HCT116 (cell line): ENCODE measurements around the gene BFSP1. TPM values are rescaled to one million over a fixed set of nuclear protein-coding genes. Genes with fewer than 3 reads are reported as not detected.
A peak's percentile ranks its signal among the peaks of the same experiment; 100 is the strongest.

ENCODE experiments used
- ATAC-seq: fragments of 200-7000 bp; cut with Tn5 transposase; 2 replicates; pipeline ENCODE4 v1.9.1; 2020; ENCODE audit warnings: mild to moderate bottlenecking, moderate library complexity
- BruUV-seq: library from RNA; stranded (reverse); fragments of 400-500 nt; replicated peaks from 2 replicates; lab custom pipeline; 2021; lab: Mats Ljungman, UMichigan
- CTCF ChIA-PET: fragments of 300-600 bp; sonication (Branson Sonifier 250); formaldehyde crosslinking; loops from one replicate; lab custom pipeline; 2021; ENCODE audit warnings: antibody characterized with exemption; lab: Charles Lee
- POLR2A ChIA-PET: fragments of 300-600, 350-600 bp; sonication (Branson Sonifier 250); formaldehyde crosslinking; loops from one replicate; lab custom pipeline; 2021; ENCODE audit warnings: antibody characterized with exemption; lab: Charles Lee
- RAD21 ChIA-PET, 2 experiments: fragments of 300-600 bp; sonication (Branson Sonifier 250); formaldehyde crosslinking; loops; one replicate each; lab custom pipeline; 2023; ENCODE audit warnings: low total read pairs in 2 of 2; ENCODE audit not compliant: uncharacterized antibody in 2 of 2, unreplicated experiment in 2 of 2, low non-redundant PET in 1 of 2; lab: Charles Lee
- DNase-seq: peaks from one replicate; pipeline ENCODE4 v3.0.0-alpha.2; 2010; ENCODE audit warnings: low read depth, low spot score
- H2AFZ ChIP-seq: fragments of 200-600 bp; shearing (Covaris generic), sonication (generic); 2 replicates; pipeline ENCODE4 v1.6.1; 2017; ENCODE audit warnings: low read depth, mixed run types, mixed read lengths, antibody characterized with exemption, low read length; ENCODE audit not compliant: poor library complexity, severe bottlenecking
- H3K27ac ChIP-seq: 2 replicates; pipeline ENCODE4 v1.5.1; 2012; ENCODE audit warnings: low read depth, low read length
- H3K27me3 ChIP-seq: fragments of 200-600 bp; sonication (generic); 2 replicates; pipeline ENCODE4 v1.6.1; 2016; ENCODE audit warnings: mixed run types, low read length, mixed read lengths; ENCODE audit not compliant: insufficient read depth
- H3K36me3 ChIP-seq, 2 experiments: fragments of 200-500 bp in 1 of 2; fragments of 200-600 bp in 1 of 2; sonication (Bioruptor generic) in 1 of 2; sonication (generic) in 1 of 2; 2 replicates each; pipeline versions ENCODE4 v1.5.1 to v1.6.1; 2014 to 2016; ENCODE audit warnings: low read length in 2 of 2, inconsistent platforms in 1 of 2, mixed read lengths in 1 of 2, mixed run types in 1 of 2; ENCODE audit not compliant: insufficient read depth in 2 of 2, control insufficient read depth in 1 of 2
- H3K4me1 ChIP-seq, 2 experiments: fragments of 200-600 bp in 1 of 2; sonication (generic) in 1 of 2; 2 replicates each; pipeline versions ENCODE4 v1.5.1 to v1.6.1; 2012 to 2017; ENCODE audit warnings: low read length in 2 of 2, inconsistent platforms in 1 of 2, mild to moderate bottlenecking in 1 of 2, mixed read lengths in 1 of 2, mixed run types in 1 of 2, moderate library complexity in 1 of 2; ENCODE audit not compliant: insufficient read depth in 2 of 2, control insufficient read depth in 1 of 2
- H3K4me2 ChIP-seq: fragments of 200-600 bp; sonication (generic); 2 replicates; pipeline ENCODE4 v1.6.1; 2017; ENCODE audit warnings: mixed run types, low read length, mixed read lengths
- H3K4me3 ChIP-seq, 2 experiments: fragments of 200-600 bp in 1 of 2; sonication (generic) in 1 of 2; replicated peaks in 1 of 2; 2 replicates each; pipeline ENCODE4 v1.5.1; 2011 to 2016; ENCODE audit warnings: low read length in 2 of 2, control low read depth in 1 of 2, low read depth in 1 of 2, mild to moderate bottlenecking in 1 of 2, mixed read lengths in 1 of 2, mixed run types in 1 of 2
- H3K79me2 ChIP-seq: fragments of 200-600 bp; sonication (generic); 2 replicates; pipeline ENCODE4 v1.6.1; 2017; ENCODE audit warnings: mild to moderate bottlenecking, mixed run types, low read length, moderate library complexity, mixed read lengths; ENCODE audit not compliant: insufficient read depth
- H3K9ac ChIP-seq: fragments of 200-600 bp; sonication (generic); 2 replicates; pipeline ENCODE4 v1.6.1; 2016; ENCODE audit warnings: low read length, mixed read lengths
- H3K9me2 ChIP-seq: fragments of 200-600 bp; sonication (generic), shearing (Covaris generic); 2 replicates; pipeline ENCODE4 v1.6.1; 2017; ENCODE audit warnings: mixed run types, mild to moderate bottlenecking, moderate library complexity; ENCODE audit not compliant: insufficient read depth
- H3K9me3 ChIP-seq, 2 experiments: fragments of 200-500 bp in 1 of 2; fragments of 200-600 bp in 1 of 2; sonication (Bioruptor generic) in 1 of 2; sonication (generic) in 1 of 2; 2 replicates each; pipeline ENCODE4 v1.6.1; 2014 to 2017; ENCODE audit warnings: low read length in 2 of 2, mixed read lengths in 2 of 2, inconsistent platforms in 1 of 2, low read depth in 1 of 2, mild to moderate bottlenecking in 1 of 2, mixed run types in 1 of 2, moderate library complexity in 1 of 2; ENCODE audit not compliant: control insufficient read depth in 1 of 2, insufficient read depth in 1 of 2
- H4K20me1 ChIP-seq: fragments of 200-600 bp; sonication (generic), shearing (Covaris generic); 2 replicates; pipeline ENCODE4 v1.6.1; 2017; ENCODE audit warnings: mixed run types, mild to moderate bottlenecking, moderate library complexity; ENCODE audit not compliant: insufficient read depth
- CBX3 ChIP-seq: IDR thresholded peaks from 2 replicates; pipeline ENCODE4 v1.6.1; 2012; ENCODE audit warnings: low read depth
- CEBPB ChIP-seq: IDR thresholded peaks from 2 replicates; pipeline ENCODE4 v1.6.1; 2012; ENCODE audit warnings: low read depth
- ELF1 ChIP-seq: IDR thresholded peaks from 2 replicates; pipeline ENCODE4 v1.6.1; 2012; ENCODE audit warnings: low read depth, borderline replicate concordance
- FOSL1 ChIP-seq: IDR thresholded peaks from 2 replicates; pipeline ENCODE4 v1.6.1; 2012; ENCODE audit warnings: low read depth
- JUND ChIP-seq: IDR thresholded peaks from 2 replicates; pipeline ENCODE4 v1.6.1; 2012
- POLR2A ChIP-seq: IDR thresholded peaks from 2 replicates; pipeline ENCODE4 v1.7.0; 2011; ENCODE audit warnings: borderline replicate concordance; ENCODE audit not compliant: insufficient read depth, insufficient read length; ENCODE audit errors: extremely low read depth
- POLR2AphosphoS5 ChIP-seq: IDR thresholded peaks from 2 replicates; pipeline ENCODE4 v1.6.1; 2011; ENCODE audit warnings: mild to moderate bottlenecking, low read depth, low read length, moderate library complexity
- RAD21 ChIP-seq: IDR thresholded peaks from 2 replicates; pipeline ENCODE4 v1.6.1; 2012; ENCODE audit warnings: low read depth, mild to moderate bottlenecking
- SIN3A ChIP-seq: IDR thresholded peaks from 2 replicates; pipeline ENCODE4 v1.6.1; 2012; ENCODE audit warnings: low read depth
- SP1 ChIP-seq: IDR thresholded peaks from 2 replicates; pipeline ENCODE4 v1.6.1; 2012; ENCODE audit warnings: low read depth
- SRF ChIP-seq: IDR thresholded peaks from 2 replicates; pipeline ENCODE4 v1.6.1; 2012; ENCODE audit warnings: low read depth
- TCF7L2 ChIP-seq: IDR thresholded peaks from 2 replicates; pipeline ENCODE4 v1.7.0; 2011; ENCODE audit warnings: borderline replicate concordance, inconsistent platforms; ENCODE audit not compliant: insufficient read depth, insufficient read length; ENCODE audit errors: extremely low read depth
- ZFX ChIP-seq: fragments of 450-650 bp; IDR thresholded peaks from 2 replicates; pipeline ENCODE4 v1.6.1; 2017
- intact Hi-C: fragments of 100-400 bp; cut with micrococcal nuclease; formaldehyde crosslinking; loops from 2 replicates; pipeline ENCODE4 v1.10.0; 2022
- total RNA-seq: library from RNA; stranded (reverse); gene quantifications from one replicate; pipeline ENCODE4 v1.2.1, GENCODE V29; 2021; ENCODE audit not compliant: unreplicated experiment
- TF ChIP-seq, protein P1 (sequence below): IDR thresholded peaks from 2 replicates; pipeline ENCODE4 v1.6.1; 2011; ENCODE audit warnings: mild to moderate bottlenecking, low read length, moderate library complexity; ENCODE audit not compliant: insufficient replicate concordance; ENCODE audit errors: extremely low read depth
- TF ChIP-seq, protein P2 (sequence below): IDR thresholded peaks from 2 replicates; pipeline ENCODE4 v1.6.1; 2012
- TF ChIP-seq, protein P3 (sequence below): IDR thresholded peaks from 2 replicates; pipeline ENCODE4 v1.6.1; 2012; ENCODE audit warnings: low read depth

The BFSP1 gene
- total RNA-seq, 1 experiment from 2014 or later: 8.8 TPM

DNA sequence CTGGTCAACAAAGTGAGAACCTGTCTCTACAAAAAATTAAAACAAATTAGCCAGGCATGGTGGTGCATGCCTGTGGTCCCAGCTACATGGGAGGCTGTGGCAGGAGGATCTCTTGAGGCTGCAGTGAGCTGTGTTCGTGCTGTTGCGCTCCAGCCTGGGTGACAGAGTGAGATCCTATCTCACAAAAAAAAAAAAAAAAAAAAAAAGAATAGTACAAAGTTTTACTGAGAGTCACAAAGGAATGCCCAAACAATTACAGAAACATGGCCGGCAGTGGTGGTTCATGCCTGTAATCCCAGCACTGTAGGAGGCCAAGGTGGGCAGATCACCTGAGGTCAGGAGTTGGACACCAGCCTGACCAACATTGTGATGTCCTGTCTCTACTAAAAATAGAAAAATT lies 23.9 kb upstream of the BFSP1 start:
- Histone ChIP-seq H3K9me3 (no peaks in the 10 kb centered on the region), H3K4me2 (peak overlapping the region; percentile 12; the same call in 1 of the 2 replicates), H3K27ac (no peak overlapping the region), H3K9ac (no peak overlapping the region), H3K79me2 (no peaks in the 10 kb centered on the region; the same call in 1 of the 2 replicates), H4K20me1 (no peaks in the 10 kb centered on the region)
- TF ChIP-seq SP1 (no peak), ELF1 (no peak), TCF7L2 (no peak), JUND (no peak), SIN3A (no peak), ZFX (no peak), CBX3 (no peak), POLR2A (no peak), RAD21 (no peak), CEBPB (no peak), FOSL1 (no peak), SRF (no peak), POLR2AphosphoS5 (no peak)
- TF ChIP-seq, protein P1, sequence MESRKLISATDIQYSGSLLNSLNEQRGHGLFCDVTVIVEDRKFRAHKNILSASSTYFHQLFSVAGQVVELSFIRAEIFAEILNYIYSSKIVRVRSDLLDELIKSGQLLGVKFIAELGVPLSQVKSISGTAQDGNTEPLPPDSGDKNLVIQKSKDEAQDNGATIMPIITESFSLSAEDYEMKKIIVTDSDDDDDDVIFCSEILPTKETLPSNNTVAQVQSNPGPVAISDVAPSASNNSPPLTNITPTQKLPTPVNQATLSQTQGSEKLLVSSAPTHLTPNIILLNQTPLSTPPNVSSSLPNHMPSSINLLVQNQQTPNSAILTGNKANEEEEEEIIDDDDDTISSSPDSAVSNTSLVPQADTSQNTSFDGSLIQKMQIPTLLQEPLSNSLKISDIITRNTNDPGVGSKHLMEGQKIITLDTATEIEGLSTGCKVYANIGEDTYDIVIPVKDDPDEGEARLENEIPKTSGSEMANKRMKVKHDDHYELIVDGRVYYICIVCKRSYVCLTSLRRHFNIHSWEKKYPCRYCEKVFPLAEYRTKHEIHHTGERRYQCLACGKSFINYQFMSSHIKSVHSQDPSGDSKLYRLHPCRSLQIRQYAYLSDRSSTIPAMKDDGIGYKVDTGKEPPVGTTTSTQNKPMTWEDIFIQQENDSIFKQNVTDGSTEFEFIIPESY: no peak
- TF ChIP-seq, protein P2, sequence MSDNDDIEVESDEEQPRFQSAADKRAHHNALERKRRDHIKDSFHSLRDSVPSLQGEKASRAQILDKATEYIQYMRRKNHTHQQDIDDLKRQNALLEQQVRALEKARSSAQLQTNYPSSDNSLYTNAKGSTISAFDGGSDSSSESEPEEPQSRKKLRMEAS: no peak
- TF ChIP-seq, protein P3, sequence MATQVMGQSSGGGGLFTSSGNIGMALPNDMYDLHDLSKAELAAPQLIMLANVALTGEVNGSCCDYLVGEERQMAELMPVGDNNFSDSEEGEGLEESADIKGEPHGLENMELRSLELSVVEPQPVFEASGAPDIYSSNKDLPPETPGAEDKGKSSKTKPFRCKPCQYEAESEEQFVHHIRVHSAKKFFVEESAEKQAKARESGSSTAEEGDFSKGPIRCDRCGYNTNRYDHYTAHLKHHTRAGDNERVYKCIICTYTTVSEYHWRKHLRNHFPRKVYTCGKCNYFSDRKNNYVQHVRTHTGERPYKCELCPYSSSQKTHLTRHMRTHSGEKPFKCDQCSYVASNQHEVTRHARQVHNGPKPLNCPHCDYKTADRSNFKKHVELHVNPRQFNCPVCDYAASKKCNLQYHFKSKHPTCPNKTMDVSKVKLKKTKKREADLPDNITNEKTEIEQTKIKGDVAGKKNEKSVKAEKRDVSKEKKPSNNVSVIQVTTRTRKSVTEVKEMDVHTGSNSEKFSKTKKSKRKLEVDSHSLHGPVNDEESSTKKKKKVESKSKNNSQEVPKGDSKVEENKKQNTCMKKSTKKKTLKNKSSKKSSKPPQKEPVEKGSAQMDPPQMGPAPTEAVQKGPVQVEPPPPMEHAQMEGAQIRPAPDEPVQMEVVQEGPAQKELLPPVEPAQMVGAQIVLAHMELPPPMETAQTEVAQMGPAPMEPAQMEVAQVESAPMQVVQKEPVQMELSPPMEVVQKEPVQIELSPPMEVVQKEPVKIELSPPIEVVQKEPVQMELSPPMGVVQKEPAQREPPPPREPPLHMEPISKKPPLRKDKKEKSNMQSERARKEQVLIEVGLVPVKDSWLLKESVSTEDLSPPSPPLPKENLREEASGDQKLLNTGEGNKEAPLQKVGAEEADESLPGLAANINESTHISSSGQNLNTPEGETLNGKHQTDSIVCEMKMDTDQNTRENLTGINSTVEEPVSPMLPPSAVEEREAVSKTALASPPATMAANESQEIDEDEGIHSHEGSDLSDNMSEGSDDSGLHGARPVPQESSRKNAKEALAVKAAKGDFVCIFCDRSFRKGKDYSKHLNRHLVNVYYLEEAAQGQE: no peak
- TF ChIP-seq, all 23 proteins: peak for 0
- Histone ChIP-seq H3K4me3 (no peak overlapping the region), H3K27me3 (no peaks in the 10 kb centered on the region), H3K4me1 (peaks cover 42 to 53% of the 10 kb centered on the region in 2 experiments), H3K9me2 (no peaks in the 10 kb centered on the region), H3K36me3 (no peaks in the 10 kb centered on the region), H2AFZ (no peak overlapping the region)
- no TSS peak for BruUV-seq
- DNase-seq (no peak), ATAC-seq (no peak)
- intact Hi-C loops: no loop called here
- RAD21 ChIA-PET: no interaction called here
- POLR2A ChIA-PET: no interaction called here
- CTCF ChIA-PET: no interaction called here
